Astrocyte (in vitro differentiated cells and primary cell): ENCODE measurements around the gene GALNT2.

ENCODE experiments used
- EZH2 ChIP-seq: IDR thresholded peaks from 2 replicates; pipeline ENCODE4 v1.6.1; 2012; ENCODE audit warnings: mild to moderate bottlenecking, low read length, inconsistent platforms; ENCODE audit not compliant: insufficient read depth
- TF ChIP-seq, protein P1 (sequence below): IDR thresholded peaks from 2 replicates; pipeline ENCODE4 v1.5.1; 2011; ENCODE audit warnings: low read depth, mild to moderate bottlenecking, inconsistent platforms, low read length, moderate library complexity; ENCODE audit not compliant: insufficient read depth

DNA sequence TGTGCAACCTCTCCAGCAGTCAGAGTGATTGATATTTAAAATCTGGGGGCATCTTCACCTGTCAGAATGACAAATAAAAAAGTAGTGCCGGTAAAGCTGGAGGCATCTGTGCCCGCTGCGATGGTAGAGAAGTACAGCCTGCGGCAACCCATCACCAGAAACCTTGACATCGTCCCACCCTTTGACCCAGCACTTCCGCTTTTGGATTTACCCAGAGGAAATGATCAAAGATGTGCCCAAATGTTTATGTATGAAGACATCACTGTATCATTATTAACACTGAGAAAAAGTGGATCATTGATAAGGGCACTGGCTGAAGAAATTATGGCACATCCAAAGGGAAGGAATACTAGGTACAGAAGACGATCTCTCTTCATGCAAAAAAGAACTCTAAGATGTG, 263.1 kb downstream of the GALNT2 start:
- TF ChIP-seq, protein P1, sequence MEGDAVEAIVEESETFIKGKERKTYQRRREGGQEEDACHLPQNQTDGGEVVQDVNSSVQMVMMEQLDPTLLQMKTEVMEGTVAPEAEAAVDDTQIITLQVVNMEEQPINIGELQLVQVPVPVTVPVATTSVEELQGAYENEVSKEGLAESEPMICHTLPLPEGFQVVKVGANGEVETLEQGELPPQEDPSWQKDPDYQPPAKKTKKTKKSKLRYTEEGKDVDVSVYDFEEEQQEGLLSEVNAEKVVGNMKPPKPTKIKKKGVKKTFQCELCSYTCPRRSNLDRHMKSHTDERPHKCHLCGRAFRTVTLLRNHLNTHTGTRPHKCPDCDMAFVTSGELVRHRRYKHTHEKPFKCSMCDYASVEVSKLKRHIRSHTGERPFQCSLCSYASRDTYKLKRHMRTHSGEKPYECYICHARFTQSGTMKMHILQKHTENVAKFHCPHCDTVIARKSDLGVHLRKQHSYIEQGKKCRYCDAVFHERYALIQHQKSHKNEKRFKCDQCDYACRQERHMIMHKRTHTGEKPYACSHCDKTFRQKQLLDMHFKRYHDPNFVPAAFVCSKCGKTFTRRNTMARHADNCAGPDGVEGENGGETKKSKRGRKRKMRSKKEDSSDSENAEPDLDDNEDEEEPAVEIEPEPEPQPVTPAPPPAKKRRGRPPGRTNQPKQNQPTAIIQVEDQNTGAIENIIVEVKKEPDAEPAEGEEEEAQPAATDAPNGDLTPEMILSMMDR, result no peak
- no peak for TF ChIP-seq EZH2
